ENCODE measurements around the gene KCNN4.

DNA sequence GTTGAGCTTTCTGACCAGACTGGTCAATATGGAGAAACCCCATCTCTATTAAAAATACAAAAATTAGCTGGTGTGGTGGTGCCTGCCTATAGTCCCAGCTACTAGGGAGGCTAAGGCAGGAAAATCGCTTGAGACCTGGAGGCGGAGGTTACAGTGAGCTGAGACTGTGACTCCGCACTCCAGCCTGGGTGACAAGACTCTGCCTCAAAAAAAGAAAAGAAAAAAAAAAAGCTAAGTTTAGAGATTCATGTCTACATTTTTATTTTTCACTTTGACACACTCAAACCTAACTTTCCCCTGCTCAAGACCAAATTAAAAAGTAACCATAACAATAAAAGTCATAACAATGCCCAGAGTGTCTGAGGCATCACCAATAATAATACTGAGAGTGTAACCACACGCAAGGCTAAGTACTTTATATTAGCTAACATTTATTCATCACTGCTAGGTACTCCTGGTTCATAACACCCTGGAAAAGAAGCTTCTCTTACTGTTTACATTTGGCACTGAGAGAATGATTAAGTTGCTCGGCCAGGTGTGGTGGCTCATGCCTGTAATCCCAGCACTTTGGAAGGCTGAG lies 59.2 kb downstream of the KCNN4 start:
- TF ChIP-seq GATA2 (IDR thresholded peaks at IDR 0.05; ENCODE audit: low read depth, low read length): no peak
- TF ChIP-seq GATA3 (IDR thresholded peaks at IDR 0.05; ENCODE audit: low read depth, low read length): no peak
